HepG2 (cell line): ENCODE data around the gene STAMBPL1. TPM values are rescaled to one million over a fixed set of nuclear protein-coding genes. Genes with fewer than 3 reads are reported as not detected.

Experiments used
- ATAC-seq: fragments of 200-7000 bp; cut with Tn5 transposase; 3 replicates; pipeline ENCODE4 v1.9.1; 2020; ENCODE audit warnings: mild to moderate bottlenecking, moderate library complexity
- BruUV-seq: library from RNA; stranded (reverse); fragments of 400-500 nt; replicated peaks from 2 replicates; lab custom pipeline; 2021; lab: Mats Ljungman, UMichigan
- CTCF ChIA-PET: fragments of 300-600 bp; formaldehyde crosslinking; extraction: SDS; loops from one replicate; lab custom pipeline; 2021; ENCODE audit warnings: low total read pairs, inconsistent platforms, low intra/inter-chr PET ratio; lab: Yijun Ruan, JAX
- POLR2A ChIA-PET: fragments of 350-600 bp; sonication (Branson Sonifier 250); formaldehyde crosslinking; loops from one replicate; lab custom pipeline; 2020; ENCODE audit warnings: antibody characterized with exemption, inconsistent platforms; lab: Yijun Ruan, JAX
- DNase-seq: peaks from one replicate; pipeline ENCODE4 v3.0.0-alpha.2; 2015; ENCODE audit warnings: low spot score
- FAIRE-seq: peaks from 3 replicates; lab custom pipeline; 2011; peaks lifted over from hg19 to GRCh38; lab: Jason Lieb, UNC
- H2AFZ ChIP-seq: one replicate; pipeline ENCODE4 v1.6.1; 2011; ENCODE audit warnings: low read length, inconsistent platforms
- H3K27ac ChIP-seq: fragments of 300-600 bp; 3 replicates; pipeline ENCODE4 v1.8.0; 2011; ENCODE audit warnings: mixed run types, mild to moderate bottlenecking, mixed read lengths, low read length, inconsistent platforms; ENCODE audit not compliant: insufficient read depth; ENCODE audit errors: extremely low read length
- H3K27me3 ChIP-seq, 2 experiments: fragments of 200-600 bp in 1 of 2; 2 replicates in 1 of 2; 3 replicates in 1 of 2; pipeline versions ENCODE4 v1.6.0 to v1.8.0; 2011; ENCODE audit warnings: low read length in 2 of 2, mild to moderate bottlenecking in 2 of 2, moderate library complexity in 2 of 2, inconsistent platforms in 1 of 2; ENCODE audit not compliant: insufficient read depth in 2 of 2, control insufficient read depth in 1 of 2
- H3K36me3 ChIP-seq, 2 experiments: fragments of 200-600 bp in 1 of 2; replicated peaks in 1 of 2; 2 replicates in 1 of 2; 3 replicates in 1 of 2; pipeline versions ENCODE4 v1.5.1 to v1.8.0; 2011; ENCODE audit warnings: low read length in 2 of 2, inconsistent platforms in 1 of 2; ENCODE audit not compliant: insufficient read depth in 2 of 2, control insufficient read depth in 1 of 2
- H3K4me1 ChIP-seq: 2 replicates; pipeline ENCODE4 v1.5.1; 2012; ENCODE audit warnings: low read length, inconsistent platforms; ENCODE audit not compliant: insufficient read depth
- H3K4me2 ChIP-seq: 2 replicates; pipeline ENCODE4 v1.6.0; 2011; ENCODE audit warnings: low read depth, low read length, inconsistent platforms
- H3K4me3 ChIP-seq, 3 experiments: fragments of 200-600 bp in 1 of 3; sonication (generic), shearing (Covaris generic) in 1 of 3; replicated peaks in 1 of 3; 2 replicates each; pipeline ENCODE4 v1.5.1; 2011 to 2016; ENCODE audit warnings: low read length in 3 of 3, inconsistent platforms in 2 of 3, low read depth in 2 of 3, mild to moderate bottlenecking in 2 of 3, control low read depth in 1 of 3, mixed read lengths in 1 of 3; ENCODE audit not compliant: insufficient read depth in 1 of 3
- H3K79me2 ChIP-seq: one replicate; pipeline ENCODE4 v1.6.1; 2011; ENCODE audit warnings: low read length, inconsistent platforms; ENCODE audit not compliant: insufficient read depth
- H3K9ac ChIP-seq: 2 replicates; pipeline ENCODE4 v1.6.0; 2011; ENCODE audit warnings: mild to moderate bottlenecking, low read depth, low read length, inconsistent platforms; ENCODE audit not compliant: insufficient read depth
- H3K9me3 ChIP-seq: 2 replicates; pipeline ENCODE4 v1.5.1; 2012; ENCODE audit warnings: mild to moderate bottlenecking, low read length
- H4K20me1 ChIP-seq: 2 replicates; pipeline ENCODE4 v1.6.0; 2011; ENCODE audit warnings: inconsistent platforms, mild to moderate bottlenecking, low read length, moderate library complexity; ENCODE audit not compliant: insufficient read depth
- ARID3A ChIP-seq: IDR thresholded peaks from 2 replicates; pipeline ENCODE4 v1.6.1; 2012; ENCODE audit warnings: low read depth, low read length, improper control_type of control experiment
- CREM ChIP-seq, 2 experiments: sonication (generic) in 1 of 2; formaldehyde crosslinking in 1 of 2; IDR thresholded peaks; 2 replicates each; pipeline versions ENCODE4 v1.4.0 to v1.6.1; 2016 to 2020; ENCODE audit warnings: antibody characterized with exemption in 1 of 2, mild to moderate bottlenecking in 1 of 2, missing genetic modification reagents in 1 of 2
- FOXP4 ChIP-seq: sonication (generic); formaldehyde crosslinking; IDR thresholded peaks from 2 replicates; pipeline ENCODE4 v1.4.0; 2020; ENCODE audit warnings: missing genetic modification reagents
- JDP2 ChIP-seq: sonication (generic); formaldehyde crosslinking; IDR thresholded peaks from 2 replicates; pipeline ENCODE4 v1.8.1; 2022; ENCODE audit warnings: missing genetic modification reagents, borderline replicate concordance
- MIXL1 ChIP-seq: IDR thresholded peaks from 2 replicates; pipeline ENCODE4 v1.6.1; 2016
- NONO ChIP-seq, 2 experiments: fragments of 450-650 bp in 1 of 2; sonication (generic) in 1 of 2; formaldehyde crosslinking in 1 of 2; IDR thresholded peaks in 1 of 2; conservative IDR thresholded peaks in 1 of 2; 2 replicates each; pipeline versions ENCODE4 v1.6.1 to v1.8.0; 2017 to 2022; ENCODE audit warnings: mild to moderate bottlenecking in 1 of 2, missing genetic modification reagents in 1 of 2, moderate library complexity in 1 of 2
- POGK ChIP-seq: sonication (generic); formaldehyde crosslinking; conservative IDR thresholded peaks from 2 replicates; pipeline ENCODE4 v1.8.0; 2022; ENCODE audit warnings: mild to moderate bottlenecking, moderate library complexity, missing genetic modification reagents
- ZNF713 ChIP-seq: sonication (generic); formaldehyde crosslinking; IDR thresholded peaks from 2 replicates; pipeline ENCODE4 v1.4.0; 2020; ENCODE audit warnings: mild to moderate bottlenecking, missing genetic modification reagents
- ZNF768 ChIP-seq: sonication (generic); formaldehyde crosslinking; IDR thresholded peaks from 2 replicates; pipeline ENCODE4 v1.4.0; 2020; ENCODE audit warnings: missing genetic modification reagents
- ZNF841 ChIP-seq: sonication (generic); formaldehyde crosslinking; IDR thresholded peaks from 2 replicates; pipeline ENCODE4 v1.8.1; 2023; ENCODE audit warnings: missing genetic modification reagents, borderline replicate concordance
- WGBS: methylation state at CpG from one replicate; pipeline ENCODE4 v1.1.6; 2017; ENCODE audit warnings: low lambda C conversion rate; 5-methylcytosine and 5-hydroxymethylcytosine counted together
- in situ Hi-C: cut with HindIII; loops from 2 replicates; pipeline ENCODE4 v1.10.0; 2017; ENCODE audit warnings: low pct_unique_long_range_greater_than_20kb; ENCODE audit not compliant: extremely low pct_ligation_motif_present
- intact Hi-C: fragments of 100-400 bp; cut with micrococcal nuclease; formaldehyde crosslinking; loops from one replicate; pipeline ENCODE4 v1.10.0; 2022; ENCODE audit not compliant: unreplicated experiment
- polyA plus RNA-seq, 8 experiments: library from polyadenylated mRNA; depleted of rRNA in 3 of 8; stranded (reverse) in 7 of 8; unstranded in 1 of 8; fragments of >200 nt; fragmentation: Illumina TruSeq in 4 of 8; extraction: Trizol in 4 of 8; gene quantifications; 2 replicates each; pipeline versions ENCODE4 v1.2.1 to v1.2.3, GENCODE V29; 2011 to 2016; ENCODE audit warnings: low read depth in 4 of 8, missing spikeins in 1 of 8, mixed read lengths in 1 of 8; ENCODE audit not compliant: insufficient read depth in 1 of 8
- total RNA-seq, 5 experiments: library from RNA; depleted of rRNA; stranded (reverse); fragments of >200 nt; fragmentation: Illumina TruSeq; extraction: Trizol; gene quantifications; 2 replicates each; pipeline ENCODE4 v1.2.3, GENCODE V29; 2016; ENCODE audit warnings: low read depth in 1 of 5
- TF ChIP-seq, protein P1 (sequence below): sonication (generic); formaldehyde crosslinking; IDR thresholded peaks from 2 replicates; pipeline ENCODE4 v1.4.0; 2020; ENCODE audit warnings: mild to moderate bottlenecking, missing genetic modification reagents
- TF ChIP-seq, protein P2 (sequence below): sonication (generic); formaldehyde crosslinking; IDR thresholded peaks from 2 replicates; pipeline ENCODE4 v1.4.0; 2020; ENCODE audit warnings: mild to moderate bottlenecking, low read depth, missing genetic modification reagents

The STAMBPL1 gene
- total and polyA plus RNA-seq, 2 of the 13 experiments (the other 11 are each of a cell fraction or from before 2014, with no cell fraction given) = 1.4 to 1.5 TPM

- TF ChIP-seq ARID3A (0 out of 2 replicates have a peak, but pooled peaks have one; percentile 26), MIXL1 (CRISPR knock-in tag) (0 out of 2 replicates have a peak, but pooled peaks have one; percentile 32)
- TF ChIP-seq, all 625 proteins: peak for 8
Measured at GRCh38 chr10:88835096-88835909, 44.7 kb upstream of the STAMBPL1 start (continued).

DNA sequence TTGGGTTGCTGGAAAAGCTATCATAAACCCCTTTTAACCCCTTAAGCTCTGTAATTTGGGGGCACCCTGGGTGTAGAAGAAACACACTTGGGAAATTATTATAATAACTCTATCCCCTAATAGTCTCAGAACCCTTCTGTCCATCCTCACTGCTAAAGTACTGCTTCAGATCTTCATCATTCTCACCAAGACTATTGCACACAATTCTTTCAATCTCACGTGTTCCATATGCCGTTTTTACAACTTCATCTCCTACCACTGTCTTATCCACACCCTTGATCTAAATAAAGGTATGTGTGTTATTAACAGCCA is 44.2 kb upstream of the STAMBPL1 start:
- H3K9me3 ChIP-seq = no peaks in the 10 kb centered on the region
- H3K4me2 ChIP-seq = no peak overlapping the region
- in situ Hi-C loops = loop anchor here (5.0 to 25.0 kb wide), 2 partner anchors 101 to 376 kb away; partner anchors contain the start of gene CH25H
- DNase-seq = no peak
- no peak overlapping the region for H3K27ac ChIP-seq
- H2AFZ ChIP-seq = no peak overlapping the region
- no peaks in the 10 kb centered on the region for H4K20me1 ChIP-seq
- ChIA-PET CTCF (interaction anchor here (2.2 kb wide), 1 partner anchor 97 kb away, joined by 45 read pairs; no protein-coding TSS in a partner anchor), POLR2A (no interaction called here)
- H3K4me3 ChIP-seq = no peak overlapping the region
- BruUV-seq = no TSS peak
- no peaks in the 10 kb centered on the region for H3K36me3 ChIP-seq
- no peaks in the 10 kb centered on the region for H3K79me2 ChIP-seq
- FAIRE-seq = no peak
- ATAC-seq = no peak; the same call in 2 of the 3 replicates
- no peak overlapping the region for H3K9ac ChIP-seq
- intact Hi-C loops = loop anchor here (1.0 to 2.0 kb wide), 4 partner anchors 45 to 381 kb away; partner anchors contain the start of gene STAMBPL1
- WGBS = 0% methylated on average over 2 of the region's 2 CpGs
- H3K27me3 ChIP-seq = no peaks in the 10 kb centered on the region; a peak in 1 of 5 replicates
- TF ChIP-seq, protein P1, sequence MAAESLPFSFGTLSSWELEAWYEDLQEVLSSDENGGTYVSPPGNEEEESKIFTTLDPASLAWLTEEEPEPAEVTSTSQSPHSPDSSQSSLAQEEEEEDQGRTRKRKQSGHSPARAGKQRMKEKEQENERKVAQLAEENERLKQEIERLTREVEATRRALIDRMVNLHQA = no peak
- no peak for TF ChIP-seq CREM (IDR thresholded peaks at IDR 0.05)
- TF ChIP-seq CREM (CRISPR knock-in tag; IDR thresholded peaks at IDR 0.05) = no peak
- no peak for TF ChIP-seq ZNF841 (CRISPR knock-in tag)
- TF ChIP-seq POGK = no peak
- TF ChIP-seq NONO (IDR thresholded peaks at IDR 0.05) = no peak
- TF ChIP-seq NONO (CRISPR knock-in tag; conservative IDR thresholded peaks at IDR 0.05) = no peak
- TF ChIP-seq ZNF713 (CRISPR knock-in tag) = no peak
- TF ChIP-seq FOXP4 (CRISPR knock-in tag) = no peak
- no peak for TF ChIP-seq ZNF768 (CRISPR knock-in tag)
- TF ChIP-seq JDP2 (CRISPR knock-in tag) = no peak
- TF ChIP-seq, protein P2, sequence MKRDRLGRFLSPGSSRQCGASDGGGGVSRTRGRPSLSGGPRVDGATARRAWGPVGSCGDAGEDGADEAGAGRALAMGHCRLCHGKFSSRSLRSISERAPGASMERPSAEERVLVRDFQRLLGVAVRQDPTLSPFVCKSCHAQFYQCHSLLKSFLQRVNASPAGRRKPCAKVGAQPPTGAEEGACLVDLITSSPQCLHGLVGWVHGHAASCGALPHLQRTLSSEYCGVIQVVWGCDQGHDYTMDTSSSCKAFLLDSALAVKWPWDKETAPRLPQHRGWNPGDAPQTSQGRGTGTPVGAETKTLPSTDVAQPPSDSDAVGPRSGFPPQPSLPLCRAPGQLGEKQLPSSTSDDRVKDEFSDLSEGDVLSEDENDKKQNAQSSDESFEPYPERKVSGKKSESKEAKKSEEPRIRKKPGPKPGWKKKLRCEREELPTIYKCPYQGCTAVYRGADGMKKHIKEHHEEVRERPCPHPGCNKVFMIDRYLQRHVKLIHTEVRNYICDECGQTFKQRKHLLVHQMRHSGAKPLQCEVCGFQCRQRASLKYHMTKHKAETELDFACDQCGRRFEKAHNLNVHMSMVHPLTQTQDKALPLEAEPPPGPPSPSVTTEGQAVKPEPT (CRISPR knock-in tag) = no peak
- TF ChIP-seq MIXL1 (CRISPR knock-in tag) = no peak
- no peaks in the 10 kb centered on the region for H3K4me1 ChIP-seq
